HG03378 (cell line): ENCODE results near the gene AGBL4.

ENCODE experiments used
- ATAC-seq: cut with Tn5 transposase; IDR thresholded peaks from one replicate; pipeline ENCODE4 v1.9.1; 2021; ENCODE audit warnings: mild to moderate bottlenecking, moderate library complexity; ENCODE audit not compliant: unreplicated experiment

AGBL4 gene

DNA sequence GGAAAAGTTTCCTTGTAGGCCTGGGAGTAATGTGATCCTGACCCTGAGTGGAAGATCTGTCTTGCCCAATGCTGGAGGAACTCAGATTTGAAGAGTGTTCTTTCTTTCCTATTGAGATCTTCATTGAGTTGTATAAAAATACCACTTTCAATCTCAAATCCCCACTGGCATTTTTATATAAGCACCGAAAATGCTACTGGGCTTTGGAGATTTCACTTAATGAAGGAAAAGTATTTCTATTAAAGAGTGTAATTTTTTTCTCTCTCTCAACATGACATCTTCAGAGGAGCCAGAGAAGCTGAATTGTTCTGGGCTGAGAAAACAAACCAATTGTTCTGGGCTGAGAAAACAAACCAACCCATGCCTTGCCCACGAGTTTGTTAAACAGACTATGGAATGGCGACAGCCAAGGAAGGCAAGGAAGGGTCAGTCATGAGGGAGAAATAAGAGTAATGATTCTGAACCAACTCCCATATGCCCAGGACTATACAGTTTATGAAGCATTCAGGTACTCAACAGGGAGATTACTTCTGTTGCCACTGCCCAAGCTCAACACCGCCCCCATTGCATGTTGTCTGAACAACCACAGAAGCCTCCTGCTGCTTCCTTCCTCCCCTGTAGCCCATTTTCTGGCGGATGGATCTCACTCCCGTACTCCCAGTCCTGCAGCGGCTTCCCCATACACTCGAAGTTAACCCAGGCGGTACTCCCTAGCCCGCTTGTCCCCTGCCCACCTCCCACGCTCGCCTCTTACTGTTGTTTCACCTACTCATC lies 1350.2 kb downstream of the AGBL4 start:
- no peak for ATAC-seq

- ATAC-seq: no peak
Measured at GRCh38 chr1:48671578-48671977, 1352.2 kb downstream of the AGBL4 start.

- ATAC-seq: no peak
Measured at GRCh38 chr1:48670234-48671020, 1353.3 kb downstream of the AGBL4 start.

- ATAC-seq: no peak
Measured at GRCh38 chr1:48668339-48668738, 1355.4 kb downstream of the AGBL4 start.

GRCh38 chr1:48667782-48668181 lies 1356.0 kb downstream of the AGBL4 start:
- ATAC-seq: no peak

DNA sequence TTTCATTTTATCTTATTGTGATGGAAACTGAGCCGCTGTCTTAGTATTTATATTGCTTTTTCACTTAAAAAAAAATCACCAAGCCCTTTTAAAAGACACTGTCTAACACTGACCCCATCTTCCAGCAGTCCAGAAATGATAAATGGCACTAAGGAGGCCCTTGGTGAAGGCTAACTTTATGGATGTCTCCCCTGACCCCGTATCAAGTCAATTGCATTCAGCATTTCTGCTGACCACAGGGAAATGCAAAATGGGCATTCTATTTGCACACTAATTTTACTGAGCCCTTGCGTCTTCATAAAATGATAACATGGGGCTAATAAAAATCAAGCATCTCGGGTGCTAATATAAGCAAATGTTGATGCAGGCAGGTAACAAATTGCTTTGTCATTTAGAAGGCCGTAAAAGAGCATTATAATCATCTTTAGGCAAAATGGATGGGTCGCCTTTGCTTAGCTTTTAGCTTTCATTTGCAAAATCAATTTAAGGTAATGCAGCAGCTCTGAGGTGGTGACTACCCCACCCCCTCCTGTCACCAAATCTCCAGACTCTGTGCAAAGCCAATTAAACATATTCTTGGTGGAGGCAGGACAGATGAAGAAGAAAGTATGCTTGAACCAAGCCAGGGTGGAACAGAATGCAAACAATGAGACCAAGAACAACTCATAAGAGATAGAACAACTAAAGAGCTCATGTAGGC lies 1357.9 kb downstream of the AGBL4 start:
- no peak for ATAC-seq

DNA sequence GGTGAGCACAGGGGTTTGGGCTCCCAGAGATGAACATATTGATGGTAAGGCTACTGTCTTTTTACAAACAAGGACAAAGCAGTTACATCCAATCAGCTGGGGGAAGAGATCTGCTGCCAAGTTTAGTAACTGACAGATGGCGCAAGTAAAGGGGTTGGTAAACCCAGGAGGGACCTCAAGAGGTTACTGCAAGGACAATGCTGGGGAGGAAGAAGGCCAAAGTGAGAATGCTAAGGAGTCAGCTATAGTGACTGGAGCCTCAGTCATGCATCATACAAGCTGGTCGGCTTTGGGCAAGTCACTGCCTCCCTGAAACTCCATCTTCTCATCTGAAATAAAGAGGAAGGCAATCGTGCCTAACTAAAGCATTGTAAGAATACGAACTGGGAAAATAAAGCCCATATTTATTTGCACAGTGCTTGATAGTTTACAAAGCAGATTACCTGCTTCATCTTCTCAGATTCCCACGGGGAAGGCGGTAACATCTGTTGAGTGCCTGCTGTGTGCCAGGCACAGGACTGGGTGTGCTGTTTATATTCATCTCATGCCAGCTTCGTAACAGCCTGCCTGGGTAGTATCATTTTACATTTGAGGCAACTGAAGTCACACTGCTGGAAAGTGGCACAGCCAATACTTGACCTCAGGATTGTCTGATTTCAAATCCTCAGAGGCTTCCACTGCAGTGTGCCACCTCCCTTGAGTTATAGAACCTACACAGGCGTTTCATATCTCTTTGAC lies 1361.9 kb downstream of the AGBL4 start:
- ATAC-seq: no peak

DNA sequence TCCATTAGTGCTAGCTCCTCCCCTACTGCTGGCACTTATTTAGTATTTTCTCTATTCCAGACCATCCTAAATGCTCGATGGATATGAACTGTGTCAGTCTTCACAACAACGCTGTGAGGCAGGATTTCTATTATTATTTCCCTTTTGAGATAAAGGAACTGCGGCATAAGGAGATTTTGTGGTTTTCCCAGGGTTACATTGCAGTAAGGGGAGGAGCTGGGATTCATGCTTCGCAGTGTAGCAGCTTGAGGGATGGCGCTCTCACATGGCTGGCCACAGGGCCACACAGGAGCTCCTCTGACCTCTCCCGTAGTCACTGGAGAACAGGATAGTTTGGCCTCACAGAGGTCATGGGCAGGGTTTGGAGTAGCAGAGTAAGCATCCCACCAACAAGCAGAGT lies 1364.0 kb downstream of the AGBL4 start:
- no peak for ATAC-seq

- ATAC-seq: no peak
Measured at GRCh38 chr1:48657413-48657812, 1366.3 kb downstream of the AGBL4 start.

DNA sequence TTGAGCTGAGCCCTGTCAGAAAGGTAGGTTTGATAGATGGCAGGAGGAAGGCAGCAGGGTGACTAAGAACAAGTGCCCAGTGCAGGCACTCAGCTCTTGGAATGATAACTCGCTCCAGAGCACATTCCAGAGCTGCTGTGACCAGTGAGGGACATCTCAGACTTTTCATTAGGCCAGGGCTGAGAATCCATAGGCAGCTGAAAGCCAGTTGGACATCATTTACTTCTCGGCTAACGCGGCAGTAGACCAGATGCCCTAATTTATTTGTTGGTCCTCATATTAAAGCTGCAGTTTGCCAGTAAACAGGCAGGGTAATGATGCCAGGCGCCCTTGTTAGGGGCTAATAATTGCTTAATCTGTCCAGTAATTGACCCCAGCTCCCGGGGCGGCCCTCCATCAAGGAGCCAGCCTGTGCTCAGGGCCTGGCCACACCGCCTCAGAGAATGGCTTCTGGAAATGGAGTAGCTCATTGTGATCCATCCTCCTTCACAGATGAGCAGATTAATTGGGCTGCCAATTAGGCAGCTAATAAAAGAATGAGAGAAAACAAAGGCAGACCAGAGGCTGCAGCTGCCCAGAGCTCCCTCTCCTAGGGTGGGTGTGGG lies 1369.0 kb downstream of the AGBL4 start:
- no peak for ATAC-seq

- ATAC-seq: no peak
Measured at GRCh38 chr1:48652334-48652733, 1371.4 kb downstream of the AGBL4 start.

GRCh38 chr1:48649880-48650279 lies 1373.9 kb downstream of the AGBL4 start:
- ATAC-seq: no peak

GRCh38 chr1:48645883-48646282 lies 1377.9 kb downstream of the AGBL4 start:
- no peak for ATAC-seq

GRCh38 chr1:48644905-48645605 lies 1378.7 kb downstream of the AGBL4 start:
- no peak for ATAC-seq

GRCh38 chr1:48644190-48644900 lies 1379.4 kb downstream of the AGBL4 start:
- no peak for ATAC-seq

DNA sequence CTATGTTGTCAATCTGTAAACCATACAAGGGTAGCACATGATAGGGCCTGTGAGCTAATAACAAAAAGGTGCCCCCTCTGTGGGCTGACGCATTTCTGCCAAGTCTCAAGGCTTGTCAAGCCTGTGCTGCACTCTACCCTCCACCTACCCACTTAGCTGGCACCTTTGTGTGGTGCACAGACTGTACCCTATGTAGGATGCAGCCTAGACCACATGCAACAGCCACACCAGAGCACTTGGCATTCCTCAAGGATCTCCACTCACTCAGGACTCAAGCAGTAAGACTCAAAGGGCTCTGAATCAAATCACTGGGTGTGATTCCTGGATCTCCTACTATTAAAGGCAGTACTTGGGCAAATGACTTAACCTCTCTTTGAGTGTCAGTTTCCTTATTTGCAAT lies 1380.6 kb downstream of the AGBL4 start:
- ATAC-seq: no peak

- no peak for ATAC-seq
Measured at GRCh38 chr1:48640836-48641492, 1382.8 kb downstream of the AGBL4 start.

DNA sequence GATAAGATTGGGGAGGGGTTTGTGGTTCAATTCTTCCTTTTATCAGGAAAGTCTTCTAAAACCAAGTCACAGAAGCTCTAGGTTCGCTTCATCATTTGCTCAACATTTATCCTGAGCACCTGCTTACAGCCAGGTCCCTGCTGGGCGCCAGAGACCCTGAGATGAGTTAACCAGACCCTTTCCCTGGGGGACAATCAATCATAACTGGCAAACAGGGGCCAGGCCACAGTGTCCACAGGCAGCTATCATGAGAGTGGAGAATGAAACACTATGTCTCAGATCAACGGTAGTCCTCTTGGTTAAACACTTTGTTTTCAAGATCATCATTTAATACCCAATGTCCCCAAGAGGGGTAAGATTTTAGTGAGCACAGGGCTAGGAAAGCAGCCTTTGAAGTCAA lies 1393.9 kb downstream of the AGBL4 start:
- ATAC-seq: no peak

DNA sequence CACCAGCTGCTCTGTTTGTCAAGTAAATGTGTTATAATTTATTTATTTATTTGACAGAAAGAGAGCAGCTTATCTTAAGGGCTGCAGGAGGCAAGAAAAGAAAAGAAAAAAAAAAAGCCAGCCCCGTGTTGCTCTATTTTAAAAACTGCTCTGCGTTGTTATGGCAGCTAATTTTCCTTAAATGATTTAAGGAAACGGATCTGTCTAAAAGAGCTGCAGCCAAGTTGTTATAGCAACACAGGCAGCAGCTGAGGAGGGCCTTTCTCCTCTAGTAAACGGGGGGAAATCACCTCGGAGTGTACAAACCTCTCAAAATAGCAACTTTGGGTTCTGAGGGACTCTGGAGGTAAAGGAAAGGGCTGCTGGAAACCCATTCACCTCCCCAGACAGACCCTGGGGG lies 1396.3 kb downstream of the AGBL4 start:
- ATAC-seq: no peak
